ENCODE data around the gene ABCB11.
"Not testable (repeated sequence)": the region's sequence is repeated elsewhere in the genome, so short reads cannot be mapped to it uniquely, and the experiment has no call there.

The ABCB11 gene

GRCh38 chr2:168970711-168971233 lies 60.4 kb downstream of the ABCB11 start:
- no peak for DNase-seq (ENCODE audit: low spot score)

DNA sequence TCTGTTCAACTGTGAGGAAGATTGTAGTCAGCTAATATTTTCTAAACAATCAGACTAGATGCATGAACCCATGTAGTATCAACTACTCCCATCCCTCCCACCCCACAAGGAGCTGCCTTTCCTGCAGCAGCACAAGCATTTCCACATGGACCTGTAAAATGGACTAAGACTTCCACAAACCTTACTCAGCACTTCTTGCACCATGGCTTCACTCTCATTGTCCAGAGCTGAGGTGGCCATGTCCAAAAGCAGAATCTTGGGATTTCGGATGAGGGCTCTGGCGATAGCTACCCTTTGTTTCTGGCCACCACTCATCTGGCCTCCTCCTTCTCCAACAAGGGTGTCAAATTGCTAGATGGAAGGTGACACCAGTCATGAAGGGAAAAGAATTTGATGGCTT lies 61.3 kb downstream of the ABCB11 start:
- no peak for DNase-seq (ENCODE audit: low spot score)

GRCh38 chr2:168968342-168968741 lies 62.8 kb downstream of the ABCB11 start:
- no peak for DNase-seq (ENCODE audit: low spot score)

DNA sequence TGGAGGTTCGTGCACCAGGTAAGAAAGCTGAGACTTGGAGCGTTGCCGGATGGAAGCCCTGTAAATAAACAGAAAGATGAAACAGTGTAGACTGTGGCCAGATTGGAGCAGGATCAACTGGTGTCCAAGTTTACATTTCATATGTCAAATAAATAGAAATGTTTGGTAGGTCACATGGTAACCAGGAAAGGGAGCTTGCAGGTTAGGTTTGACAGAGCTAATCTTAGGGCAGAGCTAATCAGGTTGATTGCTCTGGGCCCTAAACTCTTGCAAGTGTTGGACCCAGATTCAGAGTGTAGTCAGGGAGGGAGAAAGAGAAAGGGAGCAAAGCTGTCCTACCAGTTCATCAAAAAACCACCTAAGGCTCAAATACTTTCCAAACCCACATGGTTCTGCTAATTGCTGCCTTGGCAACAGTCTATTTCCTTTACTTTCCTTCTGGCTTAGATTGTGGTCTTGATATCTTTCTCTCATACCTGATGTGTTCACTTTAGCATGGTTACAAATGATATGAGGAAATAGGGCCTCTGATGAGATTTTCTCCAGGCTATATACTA lies 66.8 kb downstream of the ABCB11 start:
- no peak for DNase-seq (ENCODE audit: low spot score)

DNA sequence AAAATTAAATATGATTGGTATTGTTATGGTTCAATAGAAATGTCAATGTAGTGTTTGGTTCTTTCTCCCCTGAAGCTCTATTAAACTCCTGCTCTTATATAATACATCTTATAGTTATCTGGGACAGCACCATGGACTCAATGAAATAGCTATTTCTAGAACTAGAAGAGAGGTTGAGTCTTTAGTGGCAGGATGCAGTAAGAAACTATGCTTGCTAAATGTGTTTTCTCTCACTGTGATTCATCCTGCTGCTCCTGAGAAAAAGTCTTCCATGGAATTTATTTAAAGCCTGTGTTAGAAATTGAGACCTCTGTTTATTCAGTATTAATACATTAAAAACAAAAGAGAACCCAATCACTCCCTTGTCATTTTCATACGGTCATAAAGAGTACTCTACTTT lies 68.5 kb downstream of the ABCB11 start:
- DNase-seq (ENCODE audit: low spot score), result no peak

DNA sequence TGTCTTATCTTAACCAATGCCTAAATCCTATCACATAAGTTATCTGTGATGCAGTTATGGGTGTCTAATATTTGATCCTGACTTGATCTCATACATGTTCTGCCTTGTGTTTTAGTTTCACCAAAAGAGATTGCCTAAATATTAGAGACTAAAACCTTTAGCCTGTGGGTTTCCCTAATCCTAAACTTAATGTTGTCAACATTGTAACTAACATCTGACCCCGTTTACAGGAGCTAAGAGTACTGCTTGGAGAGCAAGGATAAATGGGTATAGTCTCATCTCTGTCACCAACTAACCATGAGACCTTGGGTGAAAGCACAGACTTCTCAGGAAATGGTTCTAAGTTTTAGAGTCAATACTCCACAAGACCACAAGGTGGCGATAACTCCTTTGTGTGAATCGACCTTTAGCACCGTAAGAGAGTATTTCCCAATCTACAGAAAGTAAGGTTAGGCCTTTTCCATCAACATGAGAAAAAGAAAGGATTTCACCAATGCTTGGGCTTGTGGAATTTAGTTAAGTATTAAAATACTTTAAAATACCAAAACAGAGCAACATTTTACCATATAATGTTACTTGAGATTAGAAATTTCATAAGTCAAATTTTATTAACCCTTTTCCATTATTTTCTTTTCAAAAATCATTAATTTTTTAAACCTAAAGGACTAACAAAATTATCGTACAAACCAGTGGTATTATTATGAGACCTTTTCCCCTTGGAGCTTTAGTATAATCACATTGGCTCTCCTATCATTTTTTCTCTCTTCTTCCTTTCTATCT lies 69.5 kb downstream of the ABCB11 start:
- DNase-seq (ENCODE audit: low spot score), result no peak

DNA sequence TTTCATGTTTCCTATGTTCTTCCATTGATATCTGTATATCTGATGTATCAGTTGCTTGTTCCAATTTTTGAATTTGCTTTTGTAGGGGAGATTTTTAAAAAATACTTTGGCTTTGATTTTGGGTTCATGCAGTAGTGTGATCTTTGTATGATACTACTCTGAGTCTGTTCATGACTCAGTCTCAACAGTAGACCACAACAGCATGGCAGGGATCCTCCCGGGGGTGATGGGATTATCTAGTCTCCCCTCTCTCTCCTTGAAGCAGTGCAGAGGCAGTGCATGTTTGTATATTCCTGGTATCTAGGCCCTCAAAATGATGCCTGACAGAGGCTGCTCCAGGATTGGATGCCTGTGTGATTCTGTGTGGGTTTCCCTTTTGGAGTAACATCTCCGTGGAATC lies 74.7 kb downstream of the ABCB11 start:
- no peak for DNase-seq (ENCODE audit: low spot score)

- no peak for DNase-seq (ENCODE audit: low spot score)
Observed at GRCh38 chr2:168955321-168955720, 75.8 kb downstream of the ABCB11 start.

DNA sequence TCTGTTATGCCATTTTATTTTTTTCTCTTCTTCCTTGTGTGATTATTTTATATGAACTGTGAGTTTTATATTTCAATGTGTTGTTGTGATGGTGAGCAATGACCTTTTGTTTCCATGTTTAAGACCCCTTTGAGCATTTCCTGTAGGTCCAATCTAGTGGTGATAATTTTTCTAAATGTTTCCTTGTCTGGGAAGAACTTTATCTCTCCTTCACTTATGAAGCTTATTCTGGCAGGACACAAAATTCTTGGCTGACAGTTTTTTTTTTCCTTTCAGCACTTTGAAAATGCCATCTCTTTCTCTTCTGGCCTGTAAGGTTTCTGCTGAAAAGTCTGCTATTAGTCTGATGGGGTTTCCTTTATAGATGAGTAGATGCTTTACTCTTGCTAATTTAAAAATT lies 76.9 kb downstream of the ABCB11 start:
- DNase-seq (ENCODE audit: low spot score), result no peak

- DNase-seq (ENCODE audit: low spot score), result no peak
Observed at GRCh38 chr2:168952424-168952823, 78.7 kb downstream of the ABCB11 start.

- DNase-seq (ENCODE audit: low spot score), result no peak
Observed at GRCh38 chr2:168951871-168952270, 79.3 kb downstream of the ABCB11 start.

DNA sequence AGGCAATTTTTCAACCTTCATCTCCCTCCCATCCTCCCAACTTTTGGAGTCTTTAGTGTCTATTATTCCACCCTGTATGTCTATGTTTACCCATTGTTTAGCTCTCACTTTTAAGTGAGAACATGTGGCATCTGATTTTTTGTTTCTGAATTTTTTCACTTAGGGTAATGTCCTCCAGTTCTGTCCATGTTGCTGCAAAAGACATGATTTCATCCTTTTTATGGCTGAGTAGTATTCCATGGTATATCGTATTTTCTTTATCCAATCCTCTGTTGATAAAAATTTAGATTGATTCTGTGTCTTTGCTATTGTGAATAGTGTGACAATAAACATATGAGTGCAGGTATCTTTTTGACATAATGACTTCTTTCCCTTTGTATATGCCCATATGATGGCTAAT lies 81.8 kb downstream of the ABCB11 start:
- DNase-seq (ENCODE audit: low spot score), result no peak

DNA sequence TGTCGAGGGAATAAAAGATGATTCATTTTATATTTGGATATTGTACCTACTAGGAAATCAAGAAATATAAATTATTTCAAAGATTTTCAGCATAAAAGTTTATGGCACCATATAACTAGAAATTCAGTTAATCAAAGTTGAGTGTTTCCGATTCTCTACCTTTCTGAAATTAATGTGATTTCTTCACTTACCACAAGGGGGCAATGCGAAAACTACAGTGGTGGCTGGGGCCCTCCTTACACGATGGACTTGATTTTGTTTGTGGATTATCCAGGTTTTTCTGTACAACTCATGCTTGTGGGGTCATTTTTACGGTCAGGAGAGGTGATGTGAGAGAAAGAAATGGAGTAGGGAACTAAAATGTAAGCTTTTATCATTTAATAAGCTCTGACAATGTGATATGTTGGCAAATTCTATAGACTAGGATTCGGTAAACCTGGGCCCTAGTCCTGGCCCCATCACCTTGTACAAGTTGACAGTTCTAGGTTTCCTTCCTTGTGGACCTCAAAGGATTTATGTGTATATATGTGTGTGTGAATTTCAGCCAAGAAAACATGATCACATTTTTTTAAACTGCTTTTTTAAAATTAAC lies 82.4 kb downstream of the ABCB11 start:
- no peak for DNase-seq (ENCODE audit: low spot score)

GRCh38 chr2:168945508-168945907 lies 85.6 kb downstream of the ABCB11 start:
- DNase-seq (ENCODE audit: low spot score), result no peak

DNA sequence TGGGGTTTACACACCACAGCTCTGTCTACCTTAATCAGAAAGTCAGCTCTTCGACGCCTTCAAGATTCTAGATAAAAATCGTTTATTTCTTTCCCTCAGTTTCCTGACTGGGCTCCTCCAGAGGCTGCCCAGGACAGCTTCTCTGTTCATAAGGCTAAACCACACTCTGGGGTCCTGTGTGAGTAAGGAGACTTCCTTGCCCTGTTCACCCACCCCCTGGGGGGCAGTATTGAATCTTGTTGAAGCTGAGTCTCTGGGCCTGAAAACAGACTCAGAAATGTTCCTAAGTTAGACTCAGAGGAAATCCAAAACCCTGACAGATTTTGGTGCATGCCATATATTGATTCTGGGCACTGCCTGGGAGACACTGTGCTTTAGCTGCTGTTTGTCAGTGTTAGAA lies 87.1 kb downstream of the ABCB11 start:
- no peak for DNase-seq (ENCODE audit: low spot score)

DNA sequence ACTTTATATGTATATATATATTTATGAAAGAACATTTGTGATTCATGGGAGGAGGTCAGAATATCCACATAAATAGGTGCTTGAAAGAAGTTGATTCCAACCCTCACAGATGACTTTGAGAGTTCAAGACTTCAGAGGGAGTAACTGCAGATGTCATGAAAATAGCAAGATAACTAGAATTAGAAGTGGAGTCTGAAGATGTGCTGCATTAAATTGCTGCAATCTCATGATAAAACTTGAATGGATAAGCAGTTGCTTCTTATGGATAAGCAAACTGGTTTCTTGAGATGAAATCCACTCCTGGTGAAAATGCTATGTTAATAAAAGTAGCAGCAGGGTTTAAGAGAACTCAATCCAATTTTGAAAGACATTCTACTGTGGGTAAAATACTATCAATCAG lies 89.8 kb downstream of the ABCB11 start:
- DNase-seq (ENCODE audit: low spot score), result no peak

DNA sequence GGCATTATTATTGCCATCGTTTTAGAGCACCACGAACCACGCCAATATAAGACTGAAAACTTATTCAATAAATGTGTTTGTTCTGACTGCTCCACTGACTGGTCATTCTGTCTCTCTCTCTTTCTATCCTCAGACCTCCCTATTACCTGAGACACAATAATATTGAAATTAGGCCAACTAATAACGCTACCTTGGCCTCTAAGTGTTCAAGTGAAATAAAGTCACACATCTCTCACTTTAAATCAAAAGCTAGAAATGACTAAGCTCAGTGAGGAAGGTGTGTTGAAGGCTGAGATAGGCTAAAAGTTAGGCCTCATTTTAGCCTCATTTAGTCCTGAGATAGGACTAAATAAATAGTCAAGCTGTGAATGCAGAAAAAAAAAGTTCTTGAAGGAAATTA lies 91.2 kb downstream of the ABCB11 start:
- no peak for DNase-seq (ENCODE audit: low spot score)

- DNase-seq (ENCODE audit: low spot score), result no peak
Observed at GRCh38 chr2:168939061-168939460, 92.1 kb downstream of the ABCB11 start.

DNA sequence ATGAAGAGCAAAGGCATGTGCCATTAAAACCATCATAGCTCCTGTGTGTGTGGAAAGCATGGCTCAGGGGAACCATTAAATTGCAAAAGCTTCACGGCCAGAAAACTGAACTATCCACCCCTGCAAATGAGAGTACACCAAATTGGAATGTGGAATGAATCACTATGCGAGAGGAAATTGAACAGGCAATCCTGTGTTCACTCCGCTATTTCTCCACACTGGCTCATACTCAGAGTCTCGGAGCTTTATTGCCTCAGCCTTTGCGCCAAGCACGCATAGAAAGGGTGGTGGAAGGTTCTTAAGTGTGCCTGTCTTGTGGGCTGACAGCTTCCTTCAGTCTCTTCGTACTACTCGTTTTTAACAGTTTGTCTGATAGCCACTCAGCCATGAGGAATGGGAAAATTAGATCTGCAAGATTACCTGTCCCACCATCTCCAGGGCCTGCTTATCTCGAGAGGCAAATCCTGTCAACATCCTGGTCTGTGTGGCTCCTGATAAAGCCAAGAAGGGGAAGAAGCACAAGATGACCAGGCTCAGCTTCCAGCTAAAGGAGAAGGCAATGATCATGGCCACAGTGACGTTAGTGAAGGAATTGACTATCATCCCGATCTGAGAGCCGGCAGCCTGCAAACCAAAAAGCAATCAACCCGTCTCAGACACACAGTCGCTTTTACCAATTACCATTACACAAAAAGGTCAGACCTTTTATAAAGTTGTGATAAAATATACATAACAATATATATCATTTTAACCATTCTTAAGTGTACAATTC lies 95.1 kb downstream of the ABCB11 start:
- no peak for DNase-seq (ENCODE audit: low spot score)

GRCh38 chr2:168934826-168935225 lies 96.3 kb downstream of the ABCB11 start:
- DNase-seq (ENCODE audit: low spot score), result no peak

- not testable (repeated sequence) for DNase-seq (ENCODE audit: low spot score)
Observed at GRCh38 chr2:168932174-168932573, 99.0 kb downstream of the ABCB11 start.

GRCh38 chr2:168930242-168930641 lies 100.9 kb downstream of the ABCB11 start:
- DNase-seq (ENCODE audit: low spot score), result no peak

- no peak for DNase-seq (ENCODE audit: low spot score)
Observed at GRCh38 chr2:168929031-168929430, 102.1 kb downstream of the ABCB11 start.
